H9 (cell line): Measurements from ENCODE around the gene ACAD10. TPM values are rescaled to one million over a fixed set of nuclear protein-coding genes. Genes with fewer than 3 reads are reported as not detected.

Source experiments
- DNase-seq: peaks from one replicate; pipeline ENCODE4 v3.0.0-alpha.2; 2017
- H2AFZ ChIP-seq: one replicate; pipeline ENCODE4 v1.6.1; 2013; ENCODE audit warnings: mild to moderate bottlenecking, low read length, control low read depth, moderate library complexity
- H2AK5ac ChIP-seq: 2 replicates; pipeline ENCODE4 v1.6.1; 2013; ENCODE audit warnings: low read length, control low read depth, mixed read lengths; ENCODE audit not compliant: insufficient read length
- H2BK120ac ChIP-seq: one replicate; pipeline ENCODE4 v1.6.1; 2013; ENCODE audit warnings: low read depth, mild to moderate bottlenecking, low read length, control low read depth, inconsistent platforms; ENCODE audit not compliant: poor library complexity, severe bottlenecking
- H2BK12ac ChIP-seq: 2 replicates; pipeline ENCODE4 v1.6.1; 2013; ENCODE audit warnings: low read length, control low read depth, mixed read lengths, low read depth; ENCODE audit not compliant: insufficient read length
- H2BK15ac ChIP-seq: 2 replicates; pipeline ENCODE4 v1.6.1; 2013; ENCODE audit warnings: low read depth, low read length, control low read depth
- H2BK20ac ChIP-seq: one replicate; pipeline ENCODE4 v1.6.1; 2013; ENCODE audit warnings: low read depth, mild to moderate bottlenecking, low read length, control low read depth, inconsistent platforms; ENCODE audit not compliant: poor library complexity, severe bottlenecking
- H2BK5ac ChIP-seq: 2 replicates; pipeline ENCODE4 v1.6.1; 2013; ENCODE audit warnings: low read length, control low read depth, mixed read lengths; ENCODE audit not compliant: insufficient read length
- H3K14ac ChIP-seq: 2 replicates; pipeline ENCODE4 v1.6.1; 2013; ENCODE audit warnings: low read length, control low read depth; ENCODE audit not compliant: insufficient read depth
- H3K18ac ChIP-seq: 2 replicates; pipeline ENCODE4 v1.6.1; 2013; ENCODE audit warnings: low read depth, mild to moderate bottlenecking, mixed read lengths, low read length, control low read depth; ENCODE audit not compliant: insufficient read length
- H3K23ac ChIP-seq: 2 replicates; pipeline ENCODE4 v1.6.1; 2013; ENCODE audit warnings: low read length, control low read depth, mixed read lengths, low read depth; ENCODE audit not compliant: insufficient read length
- H3K23me2 ChIP-seq: 2 replicates; pipeline ENCODE4 v1.6.1; 2013; ENCODE audit warnings: low read depth, mild to moderate bottlenecking, mixed read lengths, low read length, control low read depth; ENCODE audit not compliant: insufficient read length, poor library complexity, severe bottlenecking
- H3K27ac ChIP-seq: 2 replicates; pipeline ENCODE4 v1.5.1; 2013; ENCODE audit warnings: low read length, control low read depth, mixed read lengths, low read depth; ENCODE audit not compliant: insufficient read length
- H3K27me3 ChIP-seq: 2 replicates; pipeline ENCODE4 v1.6.1; 2013; ENCODE audit warnings: low read length, control low read depth, inconsistent platforms; ENCODE audit not compliant: insufficient read depth
- H3K4ac ChIP-seq: 2 replicates; pipeline ENCODE4 v1.6.1; 2013; ENCODE audit warnings: low read depth, mild to moderate bottlenecking, control low read depth, inconsistent platforms, low read length, moderate library complexity
- H3K4me1 ChIP-seq: 2 replicates; pipeline ENCODE4 v1.6.1; 2013; ENCODE audit warnings: low read length, control low read depth, inconsistent platforms; ENCODE audit not compliant: insufficient read depth
- H3K4me2 ChIP-seq: 2 replicates; pipeline ENCODE4 v1.6.1; 2013; ENCODE audit warnings: low read length, control low read depth, mixed read lengths; ENCODE audit not compliant: insufficient read length, insufficient read depth
- H3K56ac ChIP-seq: 2 replicates; pipeline ENCODE4 v1.6.1; 2013; ENCODE audit warnings: low read depth, mild to moderate bottlenecking, mixed read lengths, low read length, control low read depth; ENCODE audit not compliant: insufficient read length
- H3K79me1 ChIP-seq: 2 replicates; pipeline ENCODE4 v1.6.1; 2013; ENCODE audit warnings: low read depth, mild to moderate bottlenecking, moderate library complexity, low read length, control low read depth, inconsistent platforms; ENCODE audit not compliant: insufficient read depth, poor library complexity, severe bottlenecking
- H3K79me2 ChIP-seq: 2 replicates; pipeline ENCODE4 v1.6.1; 2013; ENCODE audit warnings: low read length, control low read depth, inconsistent platforms; ENCODE audit not compliant: insufficient read depth
- H3K9ac ChIP-seq: 2 replicates; pipeline ENCODE4 v1.6.1; 2013; ENCODE audit warnings: low read length, control low read depth, mixed read lengths; ENCODE audit not compliant: insufficient read length; ENCODE audit errors: extremely low read depth
- H3K9me3 ChIP-seq: one replicate; pipeline ENCODE4 v1.6.1; 2013; ENCODE audit warnings: low read depth, low read length, inconsistent platforms; ENCODE audit not compliant: control insufficient read depth
- H3T11ph ChIP-seq: one replicate; pipeline ENCODE4 v1.6.1; 2013; ENCODE audit warnings: mild to moderate bottlenecking, low read length, control low read depth, inconsistent platforms
- H4K20me1 ChIP-seq: one replicate; pipeline ENCODE4 v1.6.1; 2013; ENCODE audit not compliant: control insufficient read depth, insufficient read length, insufficient read depth
- H4K5ac ChIP-seq: 2 replicates; pipeline ENCODE4 v1.6.1; 2013; ENCODE audit warnings: low read depth, mild to moderate bottlenecking, mixed read lengths, low read length, control low read depth; ENCODE audit not compliant: insufficient read length
- H4K8ac ChIP-seq: replicated peaks from 2 replicates; pipeline ENCODE4 v1.6.1; 2013; ENCODE audit warnings: low read length, control low read depth, mixed read lengths, low read depth; ENCODE audit not compliant: insufficient read length
- H4K91ac ChIP-seq: 2 replicates; pipeline ENCODE4 v1.6.1; 2013; ENCODE audit warnings: low read depth, mild to moderate bottlenecking, moderate library complexity, mixed read lengths, low read length, control low read depth; ENCODE audit not compliant: insufficient read length
- H3K27ac Mint-ChIP-seq, 3 experiments: 2 replicates in 2 of 3; 3 replicates in 1 of 3; pipeline ENCODE4 v1.8.0; 2020 to 2021; ENCODE audit warnings: mixed read lengths in 3 of 3, mild to moderate bottlenecking in 1 of 3, moderate library complexity in 1 of 3
- H3K27me3 Mint-ChIP-seq: 2 replicates; pipeline ENCODE4 v1.8.0; 2021; ENCODE audit warnings: low read depth, mild to moderate bottlenecking, moderate library complexity, mixed read lengths
- H3K36me3 Mint-ChIP-seq, 3 experiments: 2 replicates in 2 of 3; 3 replicates in 1 of 3; pipeline ENCODE4 v1.8.0; 2020 to 2021; ENCODE audit warnings: low read depth in 3 of 3, mixed read lengths in 3 of 3; ENCODE audit not compliant: insufficient read depth in 1 of 3
- H3K4me1 Mint-ChIP-seq, 2 experiments: 2 replicates each; pipeline ENCODE4 v1.8.0; 2020; ENCODE audit warnings: mixed read lengths in 2 of 2
- H3K4me3 Mint-ChIP-seq, 2 experiments: 2 replicates in 1 of 2; 3 replicates in 1 of 2; pipeline ENCODE4 v1.8.0; 2020 to 2021; ENCODE audit warnings: mild to moderate bottlenecking in 2 of 2, mixed read lengths in 2 of 2, moderate library complexity in 1 of 2
- H3K9me3 Mint-ChIP-seq, 2 experiments: 2 replicates in 1 of 2; 3 replicates in 1 of 2; pipeline ENCODE4 v1.8.0; 2020; ENCODE audit warnings: mild to moderate bottlenecking in 2 of 2, mixed read lengths in 2 of 2, moderate library complexity in 1 of 2
- CTCF ChIP-seq: fragments of 200-600 bp; sonication (generic); conservative IDR thresholded peaks from 3 replicates; pipeline ENCODE4 v1.8.0; 2021; ENCODE audit warnings: antibody characterized with exemption, mild to moderate bottlenecking
- WGBS: extraction: QIAGEN DNeasy Blood & Tissue Kit; methylation state at CpG from one replicate; pipeline ENCODE4 v1.1.7; 2013; ENCODE audit warnings: missing lambda C conversion rate, low lambda C conversion rate, mixed read lengths; ENCODE audit not compliant: insufficient read length; ENCODE audit errors: extremely low coverage; 5-methylcytosine and 5-hydroxymethylcytosine counted together
- total RNA-seq: library from RNA; stranded (reverse); gene quantifications from 2 replicates; pipeline ENCODE4 v1.2.1, GENCODE V29; 2021

Gene ACAD10
- total RNA-seq, 1 experiment from 2014 or later, result 25.7 TPM

GRCh38 chr12:111732786-111733185 lies 46.9 kb downstream of the ACAD10 start:
- Histone ChIP-seq H3K27me3 (no peaks in the 10 kb centered on the region), H2BK15ac (no peak overlapping the region), H2BK5ac (no peak overlapping the region), H3T11ph (no peak overlapping the region), H2AK5ac (no peak overlapping the region), H3K56ac (no peak overlapping the region), H2BK120ac (no peak overlapping the region), H3K23me2 (no peaks in the 10 kb centered on the region), H3K18ac (no peak overlapping the region), H2BK12ac (no peak overlapping the region), H4K8ac (no peak overlapping the region), H3K4me2 (no peak overlapping the region), H3K4me1 (no peaks in the 10 kb centered on the region), H3K27ac (no peak overlapping the region), H3K14ac (no peak overlapping the region), H3K23ac (no peak overlapping the region), H3K9ac (no peak overlapping the region), H4K5ac (no peak overlapping the region), H2BK20ac (no peak overlapping the region), H3K79me2 (no peaks in the 10 kb centered on the region), H4K20me1 (no peaks in the 10 kb centered on the region), H3K9me3 (no peaks in the 10 kb centered on the region), H3K4ac (no peak overlapping the region), H3K79me1 (no peaks in the 10 kb centered on the region), H2AFZ (no peak overlapping the region), H4K91ac (no peak overlapping the region)
- no peak for DNase-seq
- no peak overlapping the region for H3K4me3 Mint-ChIP-seq
- TF ChIP-seq CTCF, result no peak
- H3K9me3 Mint-ChIP-seq, result no peaks in the 10 kb centered on the region
- WGBS, result no CpG with 5 or more reads among the region's 4 CpGs
- no peak overlapping the region for H3K27ac Mint-ChIP-seq
- no peaks in the 10 kb centered on the region for H3K27me3 Mint-ChIP-seq
- H3K4me1 Mint-ChIP-seq, result peaks cover 3 to 4% of the 10 kb centered on the region in 2 experiments; a peak in 2 of 4 replicates
- H3K36me3 Mint-ChIP-seq, result peaks cover 12 to 52% (median 42%) of the 10 kb centered on the region in 3 experiments
